HG03095 (cell line): ENCODE measurements around the gene DYRK1B.
"Not testable (repeated sequence)": the region's sequence is repeated elsewhere in the genome, so short reads cannot be mapped to it uniquely, and the experiment has no call there.

Experiments
- ATAC-seq: cut with Tn5 transposase; IDR thresholded peaks from one replicate; pipeline ENCODE4 v1.9.1; 2021; ENCODE audit warnings: moderate library complexity; ENCODE audit not compliant: unreplicated experiment

Gene DYRK1B

DNA sequence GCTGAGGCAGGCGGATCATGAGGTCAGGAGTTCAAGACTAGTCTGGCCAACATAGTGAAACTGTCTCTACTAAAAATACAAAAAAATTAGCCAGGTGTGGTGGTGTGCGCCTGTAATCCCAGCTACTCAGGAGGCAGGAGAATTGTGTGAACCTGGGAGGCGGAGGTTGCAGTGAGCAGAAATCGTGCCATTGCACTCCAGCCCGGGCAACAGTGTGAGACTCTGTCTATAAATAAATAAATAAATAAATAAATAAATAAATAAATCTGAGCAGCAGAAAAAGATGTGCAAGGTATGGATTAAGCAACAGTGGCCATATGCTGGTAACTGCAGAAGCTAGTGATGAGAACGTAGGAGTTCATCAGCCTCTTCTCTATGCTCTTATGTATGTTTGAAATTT, 19.9 kb downstream of the DYRK1B start:
- ATAC-seq: not testable (repeated sequence)

DNA sequence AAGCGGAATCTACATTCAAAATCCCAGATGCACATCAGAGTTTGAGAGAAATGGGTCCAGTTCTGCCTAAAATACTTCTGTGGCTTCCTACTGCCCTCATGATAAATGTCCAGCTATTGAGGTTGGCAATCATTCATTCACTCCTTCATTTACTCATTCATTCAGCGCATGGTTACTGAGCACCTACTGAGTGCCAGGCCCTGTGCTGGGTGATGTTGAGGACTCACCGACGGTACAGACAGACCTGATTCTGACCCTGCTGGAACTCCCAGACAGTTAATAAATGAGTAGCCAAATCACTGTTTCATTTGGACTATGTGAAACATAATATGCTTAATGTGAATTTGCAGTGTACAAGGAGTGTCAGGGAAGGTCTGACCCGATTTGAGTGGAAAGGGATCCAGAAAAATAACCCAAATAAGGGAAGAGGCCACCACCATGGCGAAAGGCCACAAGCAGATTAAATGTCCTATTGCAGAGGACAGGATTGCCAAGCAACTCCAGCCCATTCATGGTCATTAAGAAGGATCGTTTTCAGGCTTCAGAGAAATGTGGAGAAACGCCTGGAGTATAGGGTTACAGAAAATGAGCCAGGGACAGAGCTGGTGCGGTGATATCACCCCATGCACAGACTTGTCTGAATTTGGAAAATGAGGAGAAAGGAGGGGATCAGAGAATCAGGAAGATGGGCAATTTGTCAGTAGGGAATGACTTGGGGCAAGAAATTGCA, 20.5 kb downstream of the DYRK1B start:
- no peak for ATAC-seq

DNA sequence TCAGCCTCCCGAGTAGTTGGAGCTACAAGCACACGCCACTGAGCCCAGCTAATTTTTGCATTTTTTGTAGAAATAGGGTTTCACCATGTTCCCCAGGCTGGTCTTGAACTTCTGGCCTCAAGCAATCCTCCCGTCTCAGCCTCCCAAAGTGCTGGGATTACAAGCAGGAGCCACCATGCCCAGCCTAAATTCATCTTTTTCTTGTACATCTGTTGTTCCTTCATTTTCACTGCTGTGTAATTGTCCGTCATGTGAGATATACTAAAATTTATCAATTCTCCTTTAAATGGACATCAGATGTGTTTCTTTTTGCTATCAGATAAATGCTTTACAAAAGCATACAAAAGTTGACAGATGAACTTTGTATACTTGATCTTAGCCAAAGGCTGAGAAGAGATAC, 22.9 kb downstream of the DYRK1B start:
- ATAC-seq: no peak

DNA sequence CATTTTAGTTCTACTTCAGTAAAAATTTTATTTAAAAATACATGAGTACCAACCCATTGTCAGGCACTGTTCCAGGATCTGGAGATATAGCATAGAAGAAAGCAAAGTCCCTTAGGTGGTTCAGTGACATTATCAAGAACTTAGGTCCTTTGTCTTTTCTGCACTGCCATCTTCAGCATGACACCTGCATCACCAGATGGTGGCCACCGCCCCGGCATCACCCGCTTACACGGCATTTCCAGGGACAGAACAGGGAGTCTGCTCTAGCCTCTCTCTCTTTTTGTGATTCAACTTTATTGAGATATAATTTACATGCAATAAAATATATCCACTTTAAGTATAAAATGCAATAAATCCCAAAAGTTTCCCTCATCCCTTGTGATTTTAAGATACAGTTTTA, 23.5 kb downstream of the DYRK1B start:
- ATAC-seq: no peak

DNA sequence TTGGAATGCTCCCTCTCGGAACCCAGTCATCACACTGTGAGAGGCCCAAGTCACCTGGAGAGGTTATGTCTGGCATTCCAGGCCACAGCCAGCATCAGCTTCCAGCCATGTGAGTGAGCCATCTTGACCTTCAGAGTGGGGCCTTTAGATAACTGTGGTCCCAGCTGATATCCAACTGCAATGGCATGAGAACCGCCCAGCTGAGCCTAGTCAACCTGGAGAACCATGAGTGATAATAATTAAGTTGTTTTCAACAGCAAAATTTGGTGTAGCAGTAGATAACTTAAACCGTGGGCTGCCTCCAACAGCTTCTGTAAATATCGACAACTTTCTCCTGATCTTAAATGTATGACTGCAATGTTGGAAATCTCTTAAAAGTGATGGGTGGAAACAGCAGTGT, 24.6 kb downstream of the DYRK1B start:
- ATAC-seq: no peak

DNA sequence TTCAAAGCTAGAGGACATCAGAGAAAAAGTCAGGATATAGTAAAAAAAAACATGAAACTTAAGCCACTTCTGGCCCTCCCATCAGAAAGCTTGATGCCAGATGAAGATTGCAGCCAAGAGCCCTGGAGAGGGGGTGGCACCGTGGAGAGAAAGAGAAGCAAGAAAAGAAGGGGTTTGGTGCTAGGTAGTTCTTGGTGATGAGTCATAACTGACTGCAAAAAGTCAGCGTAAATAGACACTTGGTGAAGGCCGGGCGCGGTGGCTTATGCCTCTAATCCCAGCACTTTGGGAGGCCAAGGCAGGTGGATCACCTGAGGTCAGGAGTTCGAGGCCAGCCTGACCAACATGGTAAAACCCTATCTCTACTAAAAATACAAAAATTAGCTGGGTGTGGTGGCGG, 25.3 kb downstream of the DYRK1B start:
- not testable (repeated sequence) for ATAC-seq

DNA sequence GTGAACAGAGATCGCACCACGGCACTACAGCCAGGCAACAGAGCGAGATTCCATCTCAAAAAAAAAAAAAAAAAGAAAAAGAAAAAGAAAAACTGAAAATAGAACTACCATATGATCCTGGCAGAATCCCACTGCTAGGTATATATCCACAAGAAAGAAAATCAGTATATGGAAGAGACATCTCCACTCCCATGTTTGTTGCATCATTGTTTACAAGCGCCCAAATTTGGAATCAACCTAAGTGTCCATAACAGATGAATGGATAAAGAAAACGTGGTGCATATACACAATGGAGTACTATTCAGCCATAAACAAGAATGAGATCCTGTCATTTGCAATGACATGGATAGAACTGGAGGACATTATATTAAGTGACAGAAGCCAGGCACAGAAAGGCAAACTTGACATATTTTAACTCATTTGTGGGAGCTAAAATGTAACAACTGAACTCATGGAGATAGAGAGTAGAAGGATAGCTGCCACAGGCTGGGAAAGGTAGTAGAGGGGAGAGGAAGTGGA, 26.1 kb downstream of the DYRK1B start:
- no peak for ATAC-seq

DNA sequence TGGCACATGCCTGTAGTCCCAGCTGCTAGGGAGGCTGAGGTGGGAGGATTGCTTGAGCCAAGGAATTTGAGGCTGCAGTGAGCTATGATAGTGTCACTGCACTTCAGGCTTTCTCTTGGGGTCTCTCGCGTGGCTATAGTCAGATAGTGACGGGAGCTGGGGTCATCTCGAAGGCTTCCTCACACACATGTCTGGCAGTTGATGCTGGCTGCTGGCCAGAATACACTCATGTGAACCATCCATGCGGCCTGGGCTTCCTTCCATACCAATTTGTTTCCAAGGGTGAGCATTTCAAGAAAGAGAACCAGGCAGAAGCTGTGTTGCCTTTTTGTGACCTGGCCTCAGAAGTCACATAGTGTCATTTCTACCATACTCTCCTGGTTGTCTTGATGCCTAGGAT, 28.9 kb downstream of the DYRK1B start:
- no peak for ATAC-seq

DNA sequence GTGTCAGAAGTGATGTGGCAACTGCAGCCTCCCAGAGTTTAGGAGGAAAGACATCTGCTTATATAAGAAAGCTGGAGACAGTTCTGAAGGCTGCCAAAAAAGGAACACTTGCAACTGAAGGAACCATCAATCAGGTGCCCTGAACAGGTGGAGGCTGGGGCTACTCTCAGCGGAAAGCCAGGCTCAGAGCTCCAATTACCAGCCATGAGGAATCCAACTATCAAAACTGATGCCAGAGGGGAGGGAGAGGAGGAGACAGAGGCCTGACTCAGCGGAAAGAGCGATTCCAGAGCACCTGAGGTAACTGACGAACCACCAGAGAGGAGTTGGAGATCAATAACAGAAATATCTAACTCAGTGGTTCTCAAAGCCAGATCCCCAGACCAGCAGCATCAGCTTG, 31.0 kb downstream of the DYRK1B start:
- no peak for ATAC-seq

DNA sequence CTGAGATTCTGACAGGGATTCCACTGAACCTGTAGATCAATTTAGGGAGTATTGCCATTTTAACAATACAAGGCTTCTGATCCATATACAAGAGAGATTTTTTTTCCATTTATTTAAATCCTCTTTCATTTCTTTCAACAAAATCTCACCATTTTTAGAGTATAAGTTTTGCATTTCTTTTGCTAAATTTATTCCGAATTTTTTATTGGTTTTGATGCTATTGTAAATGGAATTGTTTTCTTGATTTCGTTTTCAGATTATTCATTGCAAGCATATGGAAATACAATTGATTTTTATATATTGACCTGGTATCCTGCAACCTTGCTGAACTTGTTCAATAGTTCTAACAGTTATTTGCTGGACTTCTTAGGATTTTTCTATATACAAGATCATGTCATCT, 36.9 kb downstream of the DYRK1B start:
- no peak for ATAC-seq

DNA sequence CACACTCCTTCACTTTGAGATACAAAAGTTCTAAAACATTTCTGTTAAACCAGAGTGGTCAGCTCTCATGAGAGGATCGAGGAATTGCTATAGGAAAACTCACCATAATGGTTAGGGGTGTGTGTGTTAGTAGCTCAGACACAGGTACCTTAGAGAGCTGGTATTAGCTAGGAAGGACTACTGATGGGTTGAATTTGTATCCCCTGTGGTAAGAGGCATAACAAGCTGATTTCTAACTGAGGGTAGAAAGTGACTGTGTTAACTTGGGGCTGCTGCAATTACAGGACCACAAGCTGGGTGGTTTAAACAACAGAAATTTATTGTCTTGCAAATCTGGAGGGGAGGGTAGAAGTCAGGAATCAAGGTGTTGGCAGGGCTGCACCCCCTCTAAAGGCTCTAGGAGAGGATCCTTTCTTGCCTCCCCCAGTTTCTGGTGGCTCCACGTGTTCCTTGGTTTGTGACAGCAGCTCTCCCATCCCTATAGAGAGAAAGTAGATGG, 37.9 kb downstream of the DYRK1B start:
- no peak for ATAC-seq

DNA sequence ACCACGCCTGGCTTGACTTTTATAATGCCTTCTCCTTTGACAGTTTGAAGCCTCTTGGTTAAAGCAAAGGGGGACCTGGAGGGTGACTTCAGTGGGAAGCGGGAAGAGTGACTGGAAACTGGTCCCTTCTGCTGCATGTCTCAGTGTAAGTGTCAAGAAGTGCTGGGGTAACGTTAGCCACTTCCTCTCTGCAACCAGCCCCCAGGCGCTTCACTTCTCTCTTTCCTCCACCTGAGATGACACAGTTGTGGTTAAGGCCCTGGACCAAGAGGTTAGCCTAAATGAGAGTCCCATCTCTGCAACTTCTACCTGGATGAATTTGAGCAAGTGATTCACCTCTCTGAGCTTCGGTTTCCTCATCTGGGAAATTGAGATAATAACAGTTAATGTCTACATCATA, 39.0 kb downstream of the DYRK1B start:
- ATAC-seq: no peak

DNA sequence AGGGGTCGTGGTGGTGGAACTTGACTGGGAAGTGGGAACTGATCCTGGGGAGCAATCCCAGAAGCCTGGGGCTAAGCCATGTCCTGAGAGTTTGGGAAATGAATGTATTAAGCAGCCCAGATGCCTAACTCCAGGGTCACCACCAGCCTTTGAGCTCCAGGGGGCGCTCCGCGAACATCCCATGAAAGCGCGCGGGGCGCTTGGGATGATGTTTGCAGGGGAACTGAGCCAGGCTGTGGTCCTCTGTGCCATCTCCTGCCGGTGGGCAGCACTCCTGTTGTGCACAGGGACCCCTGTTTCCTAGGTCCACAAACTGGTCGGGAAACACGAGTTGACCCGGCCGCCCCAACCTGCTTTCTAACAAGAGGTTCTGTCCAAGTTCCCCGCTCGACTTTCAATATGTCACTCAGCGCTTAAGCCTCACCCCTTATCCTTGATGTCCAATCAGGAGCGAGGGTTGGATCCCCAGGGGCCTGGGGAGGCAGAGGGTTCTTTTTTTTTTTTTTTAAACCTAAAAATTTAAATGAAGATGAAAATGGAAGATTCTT, 40.9 kb downstream of the DYRK1B start:
- ATAC-seq: no peak

DNA sequence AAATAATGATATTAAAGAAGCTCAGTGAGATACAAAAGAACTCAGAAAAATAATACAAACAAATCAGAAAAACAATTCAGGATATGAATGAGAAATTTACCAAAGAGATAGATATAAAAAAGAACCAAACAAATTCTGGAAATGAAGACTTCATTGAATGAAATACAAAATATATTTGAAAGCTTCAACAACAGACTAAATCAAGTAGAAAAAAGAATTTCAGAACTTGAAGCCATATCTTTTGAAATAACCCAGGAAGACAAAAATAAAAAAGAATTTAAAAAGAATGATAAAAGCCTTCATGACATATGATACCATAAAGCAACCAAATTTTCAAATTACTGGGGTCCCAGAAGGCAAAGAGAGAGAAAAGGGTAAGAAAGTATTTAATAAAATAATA, 45.7 kb downstream of the DYRK1B start:
- ATAC-seq: no peak

DNA sequence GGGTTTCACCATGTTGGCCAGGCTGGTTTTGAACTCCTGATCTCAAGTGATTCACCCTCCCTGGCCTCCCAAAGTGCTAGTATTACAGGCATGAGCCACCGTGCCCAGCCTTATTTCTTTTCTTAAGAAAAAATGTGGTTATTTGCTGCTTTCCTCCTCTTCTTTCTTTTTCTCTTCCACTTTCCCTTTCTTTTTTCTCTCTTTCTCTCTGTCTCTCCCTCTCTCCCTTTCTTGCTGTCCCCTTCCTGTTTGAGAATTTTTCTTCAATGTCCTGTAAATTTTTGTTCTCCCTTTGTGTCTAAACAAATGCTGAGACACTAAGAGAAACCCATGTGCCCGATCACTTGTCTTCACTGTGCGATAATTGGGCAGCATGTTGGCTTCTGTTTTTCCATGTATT, 53.1 kb downstream of the DYRK1B start:
- ATAC-seq: no peak

DNA sequence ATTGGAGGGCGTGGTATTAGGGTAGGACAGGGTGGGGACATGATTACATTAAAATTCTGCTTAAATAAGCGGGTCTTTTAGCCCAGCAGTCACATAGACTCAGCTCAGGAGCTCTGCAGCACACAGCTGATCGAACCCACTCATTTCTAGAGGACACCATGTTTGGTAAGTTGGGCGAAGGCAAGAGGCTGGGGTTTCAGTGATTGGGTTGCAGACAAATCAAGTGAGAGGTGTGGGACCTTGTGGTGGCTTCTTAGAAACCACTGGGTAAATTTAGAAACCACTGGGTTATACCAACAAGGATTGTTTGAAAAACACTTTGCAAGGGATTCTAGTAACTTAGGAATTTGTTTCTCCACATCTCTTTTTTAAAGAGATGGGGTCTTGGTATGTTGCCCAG, 55.2 kb downstream of the DYRK1B start, which contains the start of gene LEUTX:
Gene LEUTX, plus strand, starts transcription at position 92 of the 400 bp plus-strand sequence. Its CDS starts 67 bp downstream, at position 159.
- no peak for ATAC-seq
